CD4-positive, alpha-beta T cell treated with Interleukin-2 at 100 ng/mL for 4 hours (primary cell): ENCODE data around the gene TMEM204.

Experiments used
- DNase-seq: peaks from one replicate; pipeline ENCODE4 v3.0.0-alpha.2; 2020; ENCODE audit warnings: low spot score

The TMEM204 gene

DNA sequence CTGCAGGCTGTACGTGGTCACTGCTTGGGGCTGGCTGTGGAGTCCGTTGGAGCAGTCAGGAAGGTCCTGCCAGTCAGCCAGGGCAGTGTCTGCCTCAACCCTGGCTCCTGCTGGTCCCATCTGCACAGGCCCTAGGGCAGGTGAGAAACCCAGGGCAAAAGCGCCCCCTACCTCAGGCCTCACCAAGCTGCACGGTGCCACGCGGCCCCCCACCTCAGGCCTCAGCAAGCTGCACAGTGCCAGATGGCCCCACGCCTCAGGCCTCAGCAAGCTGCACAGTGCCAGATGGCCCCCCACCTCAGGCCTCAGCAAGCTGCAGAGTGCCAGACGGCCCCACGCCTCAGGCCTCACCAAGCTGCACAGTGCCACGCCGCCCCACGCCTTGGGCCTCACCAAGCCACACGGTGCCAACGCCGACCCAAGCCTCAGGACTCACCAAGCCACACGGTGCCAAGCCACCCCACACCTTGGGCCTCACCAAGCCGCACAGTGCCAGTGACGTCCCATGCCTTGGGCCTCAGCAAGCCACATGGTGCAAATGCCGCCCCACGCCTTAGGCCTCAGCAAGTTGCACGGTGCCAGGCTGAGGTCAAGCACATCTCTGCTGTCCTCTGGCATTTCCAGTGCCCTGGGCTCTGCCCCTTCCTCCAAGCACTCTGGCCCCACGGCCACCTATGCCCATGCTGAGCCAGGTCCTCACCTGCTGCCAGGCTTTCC, 5.5 kb downstream of the TMEM204 start:
- DNase-seq = peak; percentile 30

DNA sequence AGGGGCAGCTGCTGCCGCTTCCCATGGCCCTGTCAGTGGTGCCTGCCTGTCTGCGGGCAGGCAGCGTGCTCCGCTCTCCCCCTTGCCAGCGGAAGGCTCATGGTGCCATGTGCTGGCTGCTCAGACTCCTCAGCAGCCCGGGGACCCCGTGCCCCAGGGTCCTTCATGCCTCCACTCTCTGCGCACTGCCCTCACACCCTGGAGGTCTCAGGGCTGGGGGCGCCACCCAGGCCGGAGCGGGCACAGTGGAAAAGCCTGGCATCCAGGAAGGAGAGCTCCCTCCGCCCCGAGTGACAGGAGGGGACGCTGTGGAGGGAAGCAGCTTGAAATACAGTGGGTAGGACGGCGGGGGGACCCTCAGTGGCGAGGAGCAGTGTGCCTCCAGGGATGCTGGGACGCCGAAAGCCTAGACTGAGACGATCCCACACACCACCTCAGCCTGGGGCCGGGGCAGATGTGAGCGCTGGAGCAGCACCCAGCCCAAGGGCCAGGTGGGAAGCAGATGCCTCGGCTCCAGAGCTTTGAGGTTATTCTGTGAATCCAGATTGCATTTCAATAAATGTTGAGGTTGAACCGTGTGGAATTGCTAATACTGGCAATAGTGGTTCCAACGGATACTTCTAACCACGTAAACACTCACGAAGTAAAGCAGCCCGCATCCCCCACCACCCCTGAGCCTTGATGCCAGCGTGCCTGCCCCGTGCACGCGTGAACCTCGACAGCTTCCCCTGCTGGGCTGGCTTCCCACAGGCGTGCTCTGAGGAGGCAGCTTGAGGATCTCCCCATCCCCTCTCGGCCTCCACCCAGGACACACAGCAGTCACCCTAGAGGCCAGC, 6.5 kb downstream of the TMEM204 start:
- no peak for DNase-seq

DNA sequence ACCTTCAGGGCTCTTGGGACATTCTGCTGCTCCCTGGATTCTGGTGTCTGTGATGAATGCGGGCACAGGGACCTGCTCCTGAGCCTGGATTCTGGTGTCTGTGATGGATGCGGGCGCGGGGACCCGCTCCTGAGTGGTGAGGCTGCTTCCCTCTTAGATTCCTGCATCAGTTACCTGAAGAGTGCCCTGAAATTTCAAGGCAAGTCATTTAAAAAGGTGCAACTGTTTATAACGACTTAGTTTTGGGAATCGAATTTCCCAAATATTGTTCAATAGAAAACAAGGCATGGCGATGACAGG, 7.0 kb downstream of the TMEM204 start:
- no peak for DNase-seq

DNA sequence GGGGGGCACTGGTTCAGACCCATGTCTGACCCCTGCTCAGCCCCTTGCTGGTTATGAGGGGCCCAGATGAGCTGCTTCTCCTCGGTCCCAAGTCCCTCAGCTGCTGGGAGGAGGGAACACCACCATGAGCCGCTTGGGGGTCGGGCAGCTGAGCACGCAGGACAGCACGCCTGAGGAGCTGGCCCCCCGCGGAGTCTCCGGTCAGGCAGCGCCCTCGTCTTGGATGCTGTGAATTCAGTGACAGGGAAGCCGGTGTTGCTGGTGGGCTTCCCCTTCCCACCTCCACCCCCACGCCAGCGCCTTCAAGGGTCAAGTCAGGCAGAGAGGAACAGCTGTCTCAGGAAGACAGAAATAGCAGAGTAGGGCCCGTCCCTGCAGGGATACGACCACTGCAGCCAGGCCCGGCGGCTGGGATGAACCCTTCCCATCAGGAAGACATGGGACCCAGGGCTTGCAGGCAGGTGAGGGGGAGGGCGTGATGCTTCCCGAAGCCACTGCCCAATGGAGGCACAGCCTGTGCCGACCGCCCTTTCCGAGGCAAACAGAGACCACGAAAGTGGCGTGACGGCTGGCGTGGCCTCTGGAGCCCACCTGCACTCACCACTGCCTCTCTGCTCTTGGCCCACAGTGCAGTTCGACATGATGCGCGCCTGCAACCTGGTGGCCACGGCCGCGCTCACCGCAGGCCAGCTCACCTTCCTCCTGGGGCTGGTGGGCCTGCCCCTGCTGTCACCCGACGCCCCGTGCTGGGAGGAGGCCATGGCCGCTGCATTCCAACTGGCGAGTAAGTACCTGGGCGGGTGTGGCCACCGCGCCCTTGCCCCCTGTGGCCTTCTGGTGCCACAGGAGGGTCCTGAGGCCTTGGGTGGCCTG, 8.1 kb downstream of the TMEM204 start:
- no peak for DNase-seq

DNA sequence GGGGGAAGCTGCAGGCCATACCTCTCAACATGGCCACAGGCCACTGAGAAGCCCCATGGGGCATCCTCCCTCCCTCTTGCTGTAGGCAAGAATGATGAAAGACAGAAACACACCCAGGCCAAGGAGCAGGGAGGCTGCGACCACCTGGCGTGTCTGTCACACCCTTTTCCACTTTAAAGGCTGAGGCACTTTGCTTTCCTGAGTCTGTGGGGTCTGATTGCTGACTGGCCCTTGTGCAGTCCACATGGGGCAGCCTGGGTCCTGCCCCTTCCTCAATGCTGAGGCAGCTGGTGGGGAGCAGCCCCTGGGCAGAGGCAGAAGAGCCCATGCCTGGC, 8.7 kb downstream of the TMEM204 start:
- DNase-seq = no peak

DNA sequence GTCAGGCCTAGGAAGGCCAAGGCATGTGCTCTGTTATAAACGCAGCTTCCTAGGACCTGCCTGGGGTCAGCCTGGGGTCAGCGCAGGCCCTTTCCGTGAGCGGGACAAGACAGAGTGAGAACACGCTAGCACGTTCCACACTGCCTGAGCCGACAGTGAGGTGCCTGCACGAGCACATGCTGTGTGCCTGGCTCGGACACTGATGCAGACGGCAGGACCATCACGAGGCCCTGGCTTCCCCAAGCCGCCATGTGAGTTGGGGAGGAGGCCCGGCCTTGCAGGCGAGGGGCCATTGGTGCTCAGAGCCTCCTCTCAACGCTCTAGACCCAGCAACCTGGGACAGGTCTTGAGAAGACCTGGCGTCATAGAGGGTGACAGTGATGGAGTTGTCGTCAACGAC, 9.1 kb downstream of the TMEM204 start:
- no peak for DNase-seq

DNA sequence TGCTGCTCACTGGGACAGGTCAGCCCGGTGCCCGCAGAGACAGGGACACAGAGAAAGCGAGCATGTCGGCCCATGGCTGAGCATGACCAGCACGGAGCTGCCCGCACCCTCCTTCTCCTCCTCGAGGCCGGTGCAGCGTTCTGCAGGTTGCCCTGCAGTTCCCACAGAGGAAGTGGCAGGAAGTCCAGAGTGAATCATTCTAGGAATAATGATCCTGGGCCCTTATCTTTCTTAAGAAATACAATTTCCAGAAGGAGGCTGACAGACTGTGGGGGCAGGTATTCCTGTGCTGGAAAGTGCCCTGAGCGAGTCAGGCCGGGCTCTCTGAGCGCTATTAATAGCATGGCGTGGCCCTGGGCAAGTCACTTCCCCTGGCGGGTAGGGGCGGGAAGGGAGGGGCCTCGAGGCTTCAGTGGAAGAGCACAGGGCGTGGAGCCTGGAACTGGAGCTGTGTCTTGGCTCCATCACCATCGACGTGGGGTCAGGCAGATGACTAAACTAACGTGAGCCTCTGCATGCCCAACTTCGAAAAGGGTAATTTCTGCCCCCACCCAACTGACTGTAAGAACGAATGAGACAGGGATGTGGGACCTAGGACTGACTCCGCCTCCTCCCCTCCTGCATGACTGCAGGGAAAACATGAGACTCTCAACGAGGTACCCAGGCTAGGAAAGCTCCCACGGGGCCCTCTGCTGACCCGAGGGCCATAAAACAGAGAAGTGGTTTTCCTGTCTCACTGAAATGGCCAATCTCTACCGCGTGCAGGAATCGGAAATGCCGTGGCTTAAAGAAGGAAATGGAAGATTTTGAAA, 9.8 kb downstream of the TMEM204 start:
- peak; percentile 58 for DNase-seq

DNA sequence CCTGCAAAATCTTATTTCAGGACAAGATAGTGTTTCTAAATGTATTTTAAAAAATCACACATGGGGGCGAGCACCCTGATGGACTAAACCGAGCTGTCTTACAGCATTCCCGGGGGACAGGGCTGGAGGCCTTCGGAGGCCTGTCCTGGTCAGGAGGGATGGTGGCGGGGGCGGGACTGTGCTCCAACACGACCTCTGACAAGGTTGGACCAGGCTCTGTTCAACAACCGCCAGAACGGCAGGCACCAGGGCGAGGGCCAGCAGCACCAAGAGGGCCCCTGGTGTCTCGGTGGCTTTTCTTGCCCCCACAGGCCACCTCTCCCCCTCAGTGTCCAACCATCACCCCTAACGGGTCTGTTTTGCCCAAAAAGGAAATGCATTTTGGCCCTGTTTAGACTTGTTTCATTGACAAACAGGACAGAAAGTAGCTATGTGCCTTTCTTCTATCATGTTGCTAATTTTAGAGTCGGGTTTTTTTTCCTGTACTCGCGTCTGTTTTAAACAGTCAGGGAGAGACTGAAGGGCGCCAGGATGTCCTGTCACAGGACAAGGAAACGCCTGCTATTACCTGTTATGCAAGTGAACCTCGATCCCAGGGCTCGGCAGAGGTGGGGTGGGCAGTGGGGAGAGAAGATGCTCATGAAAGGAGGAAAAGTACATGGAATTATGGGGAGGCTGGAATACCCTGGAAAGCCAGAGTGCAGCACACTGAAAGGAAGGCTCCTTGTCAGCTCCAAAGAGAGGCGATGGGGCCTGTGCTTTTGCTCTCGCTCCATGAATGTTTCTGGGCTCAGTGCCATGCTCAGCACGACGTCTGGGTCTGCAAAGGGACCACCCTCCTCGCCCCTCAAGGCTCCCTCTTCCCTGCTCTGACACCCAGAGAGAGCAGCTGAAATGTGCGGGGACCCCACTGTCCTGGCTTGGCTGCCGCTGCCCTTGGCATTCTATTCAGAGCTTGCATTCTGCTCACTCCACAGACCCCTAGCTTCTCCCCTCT, 11.9 kb downstream of the TMEM204 start:
- no peak for DNase-seq

DNA sequence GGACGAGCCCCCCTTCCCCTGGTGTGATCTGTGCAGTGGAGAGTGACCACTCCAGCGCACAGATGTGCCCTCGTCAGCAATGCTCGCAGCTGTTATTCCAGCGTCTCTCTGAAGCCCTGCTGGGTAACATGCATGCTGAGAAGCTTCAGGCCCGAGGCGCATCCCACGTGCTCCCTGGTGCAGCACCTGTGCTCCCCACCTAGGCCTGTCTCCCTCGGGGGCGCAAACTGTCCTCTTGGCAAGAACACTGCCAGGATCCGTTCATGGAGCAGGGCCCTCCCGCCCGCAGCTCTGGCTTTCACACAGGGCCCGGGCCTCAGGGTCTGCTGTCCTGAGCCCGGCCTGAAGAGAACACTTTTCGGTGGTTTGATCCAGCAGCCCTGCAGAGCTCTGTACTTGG, 13.0 kb downstream of the TMEM204 start:
- DNase-seq = no peak

DNA sequence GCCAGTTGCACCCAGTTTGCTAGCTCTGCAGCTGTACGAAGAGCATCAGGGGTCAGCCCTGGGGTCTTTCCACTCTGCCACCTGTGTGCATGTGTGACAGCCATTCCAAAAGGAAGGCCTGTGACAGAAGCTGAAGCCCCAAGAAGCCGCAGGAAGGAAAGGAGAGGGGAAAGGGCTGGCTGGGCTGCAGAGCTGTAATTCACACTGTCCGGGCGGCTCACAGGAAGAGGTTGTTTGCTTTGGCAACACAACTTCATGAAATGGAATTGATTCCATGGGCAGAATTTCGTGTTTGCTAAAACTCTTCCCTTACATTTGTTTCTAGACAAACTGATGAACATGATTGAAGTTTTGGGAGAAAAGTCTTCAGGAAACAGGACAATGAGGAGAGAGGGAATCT, 14.8 kb downstream of the TMEM204 start:
- DNase-seq = no peak

DNA sequence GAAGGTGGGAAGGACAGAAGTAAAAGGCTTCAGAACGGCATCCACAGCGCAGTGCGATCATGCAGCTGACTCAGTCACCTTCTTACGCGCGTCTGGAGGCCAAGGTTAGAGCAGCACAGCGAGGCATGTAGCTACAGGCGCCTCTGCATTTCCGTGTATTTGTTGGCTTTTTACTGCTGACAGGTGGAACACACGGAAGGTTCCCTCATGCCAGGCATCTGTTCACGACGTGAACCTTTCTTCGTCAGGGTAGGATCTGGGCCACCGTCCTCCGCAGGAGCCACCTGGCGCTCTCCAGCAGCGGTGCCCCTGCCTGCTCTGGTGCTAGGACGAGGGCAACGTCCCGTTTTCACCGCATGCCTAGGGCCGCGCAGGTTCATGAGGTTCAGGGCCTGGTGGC, 15.3 kb downstream of the TMEM204 start:
- DNase-seq = no peak

DNA sequence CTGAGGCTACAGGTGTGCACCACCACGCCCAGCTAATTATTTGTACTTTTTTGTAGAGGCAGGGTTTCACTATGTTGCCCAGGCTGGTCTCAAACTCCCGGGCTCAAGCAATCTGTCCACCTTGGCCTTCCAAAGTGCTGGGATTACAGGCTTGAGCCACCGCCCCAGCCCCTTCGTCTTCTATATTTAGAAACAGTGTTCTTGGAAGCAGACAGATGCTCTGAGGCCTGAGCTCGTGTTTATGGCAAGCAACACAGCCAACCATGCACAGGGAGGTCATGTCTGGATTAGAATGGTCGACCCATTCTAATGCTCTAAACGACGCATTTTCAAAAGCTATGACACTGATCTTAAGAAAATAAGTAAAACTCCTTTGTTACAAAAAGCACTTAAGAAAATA, 16.6 kb downstream of the TMEM204 start:
- DNase-seq = no peak

DNA sequence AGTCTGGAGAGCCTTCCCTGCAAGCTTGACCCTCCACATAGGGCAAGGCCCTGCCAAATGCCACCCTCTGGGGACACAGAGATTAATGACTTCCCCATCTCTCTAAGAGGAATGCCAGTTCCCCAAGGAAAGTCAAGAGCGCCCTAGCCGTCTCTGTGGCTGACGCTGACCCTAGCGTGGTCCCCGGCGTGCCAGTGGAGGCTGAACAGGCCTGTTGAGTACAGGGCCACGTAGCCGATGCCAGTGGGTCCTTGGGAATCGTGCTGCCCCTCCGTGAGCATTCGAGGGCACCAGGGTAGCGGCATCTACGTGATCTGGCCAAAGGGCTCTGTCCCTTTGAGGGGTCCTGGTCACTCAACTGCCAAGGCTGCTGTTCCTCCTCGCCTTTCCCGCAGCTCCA, 17.2 kb downstream of the TMEM204 start:
- no peak for DNase-seq

DNA sequence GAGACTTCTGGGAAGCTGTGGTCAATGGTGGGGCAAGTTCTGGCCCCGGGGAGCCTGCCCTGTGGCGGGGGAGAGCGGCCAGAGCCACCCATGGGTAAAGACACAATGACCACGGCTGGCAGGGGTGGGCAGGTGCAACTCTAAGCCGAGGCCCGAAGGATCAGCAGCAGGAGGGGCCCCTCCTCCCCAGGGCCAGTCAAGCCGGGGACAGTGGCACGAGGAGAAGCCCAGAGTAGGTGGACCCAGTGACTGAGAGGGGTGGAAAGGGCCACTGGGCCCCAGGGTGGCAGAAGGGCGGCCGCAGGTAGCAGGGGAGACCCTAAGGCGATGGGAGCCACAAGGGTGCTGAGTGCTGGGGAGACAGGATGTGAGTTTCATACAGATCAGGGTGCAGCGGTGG, 17.7 kb downstream of the TMEM204 start:
- DNase-seq = no peak

DNA sequence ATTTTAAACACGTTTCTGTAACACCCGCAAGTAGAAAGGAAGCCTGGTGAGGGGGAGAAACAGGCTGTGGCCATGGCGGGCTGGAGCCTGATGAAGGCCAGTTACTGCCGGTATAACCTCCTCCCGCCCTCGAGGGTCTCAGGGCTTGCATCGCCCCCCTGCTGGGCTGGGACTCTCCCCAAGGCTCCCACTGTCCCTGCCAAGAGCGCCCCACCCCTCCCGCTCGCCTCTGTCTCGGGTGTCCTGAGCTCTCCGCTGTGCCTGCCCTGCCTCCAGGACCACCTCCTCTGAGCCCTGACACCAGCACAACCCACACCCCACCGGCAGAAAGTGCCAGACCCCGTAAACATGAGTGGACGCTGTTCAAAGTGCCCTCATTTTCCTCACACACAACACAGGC, 18.7 kb downstream of the TMEM204 start:
- no peak for DNase-seq

DNA sequence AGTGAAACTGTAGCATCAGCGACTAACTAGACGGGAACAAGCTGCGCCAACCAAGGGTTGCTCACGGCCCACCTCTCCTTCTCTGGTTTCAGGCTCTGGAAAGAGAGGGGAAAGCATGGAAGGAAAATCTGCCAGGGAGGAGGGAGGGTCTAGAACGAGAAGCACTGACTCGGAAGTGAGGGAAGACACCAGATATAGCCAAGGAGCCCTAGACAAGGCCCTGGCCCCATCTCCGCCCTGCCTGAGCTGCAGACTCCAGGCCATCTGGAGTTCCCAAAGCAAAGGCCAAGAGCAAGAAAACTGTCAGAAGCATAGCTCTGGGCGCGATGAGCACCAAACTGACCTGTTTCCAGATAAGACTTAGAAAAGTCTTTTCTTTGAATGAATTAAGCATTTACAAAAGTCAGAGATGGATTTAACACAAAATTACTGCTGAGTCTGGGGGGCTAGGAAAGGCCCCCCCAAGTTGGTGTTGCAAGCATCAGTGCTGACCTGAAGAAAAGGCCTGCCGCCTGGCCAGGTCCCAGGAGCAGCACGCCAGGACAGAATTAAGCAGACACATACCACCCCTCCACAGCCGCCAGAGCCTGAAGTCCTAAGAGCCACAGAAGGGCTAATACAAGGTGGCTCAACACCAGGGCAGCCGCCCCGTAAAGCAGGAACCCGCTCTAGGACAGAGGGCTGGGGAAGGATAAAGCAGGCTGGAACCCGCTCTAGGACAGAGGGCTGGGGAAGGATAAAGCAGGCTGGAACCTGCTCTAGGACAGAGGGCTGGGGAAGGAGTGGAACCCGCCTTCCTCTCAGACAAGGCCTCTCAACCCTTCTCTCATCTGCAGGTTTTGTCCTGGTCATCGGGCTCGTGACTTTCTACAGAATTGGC, 20.7 kb downstream of the TMEM204 start:
- DNase-seq = no peak

DNA sequence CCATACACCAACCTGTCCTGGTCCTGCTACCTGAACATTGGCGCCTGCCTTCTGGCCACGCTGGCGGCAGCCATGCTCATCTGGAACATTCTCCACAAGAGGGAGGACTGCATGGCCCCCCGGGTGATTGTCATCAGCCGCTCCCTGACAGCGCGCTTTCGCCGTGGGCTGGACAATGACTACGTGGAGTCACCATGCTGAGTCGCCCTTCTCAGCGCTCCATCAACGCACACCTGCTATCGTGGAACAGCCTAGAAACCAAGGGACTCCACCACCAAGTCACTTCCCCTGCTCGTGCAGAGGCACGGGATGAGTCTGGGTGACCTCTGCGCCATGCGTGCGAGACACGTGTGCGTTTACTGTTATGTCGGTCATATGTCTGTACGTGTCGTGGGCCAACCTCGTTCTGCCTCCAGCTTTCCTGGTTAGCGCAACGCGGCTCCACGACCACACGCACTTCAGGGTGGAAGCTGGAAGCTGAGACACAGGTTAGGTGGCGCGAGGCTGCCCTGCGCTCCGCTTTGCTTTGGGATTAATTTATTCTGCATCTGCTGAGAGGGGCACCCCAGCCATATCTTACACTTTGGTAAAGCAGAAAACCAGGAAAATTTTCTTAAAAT, 21.5 kb downstream of the TMEM204 start:
- no peak for DNase-seq

DNA sequence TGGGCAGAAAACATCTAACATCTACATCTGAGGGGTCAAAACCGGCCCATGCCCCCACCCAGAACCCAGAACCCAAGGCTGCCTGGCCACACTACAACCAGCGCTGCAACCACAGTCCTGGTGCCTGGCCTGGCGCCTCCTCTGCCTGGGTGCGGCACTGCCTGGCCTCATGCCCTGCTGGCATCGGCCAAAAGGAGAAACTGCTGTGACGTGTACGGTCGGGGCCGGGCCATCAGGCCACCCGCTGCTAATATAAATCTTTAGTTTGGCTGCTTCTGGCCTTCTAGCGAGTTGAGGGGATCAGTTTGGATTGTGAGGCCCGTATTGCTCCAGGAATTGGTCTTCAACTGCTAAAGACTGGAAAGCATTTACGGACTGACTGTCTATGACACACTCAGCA, 22.8 kb downstream of the TMEM204 start:
- DNase-seq = no peak

DNA sequence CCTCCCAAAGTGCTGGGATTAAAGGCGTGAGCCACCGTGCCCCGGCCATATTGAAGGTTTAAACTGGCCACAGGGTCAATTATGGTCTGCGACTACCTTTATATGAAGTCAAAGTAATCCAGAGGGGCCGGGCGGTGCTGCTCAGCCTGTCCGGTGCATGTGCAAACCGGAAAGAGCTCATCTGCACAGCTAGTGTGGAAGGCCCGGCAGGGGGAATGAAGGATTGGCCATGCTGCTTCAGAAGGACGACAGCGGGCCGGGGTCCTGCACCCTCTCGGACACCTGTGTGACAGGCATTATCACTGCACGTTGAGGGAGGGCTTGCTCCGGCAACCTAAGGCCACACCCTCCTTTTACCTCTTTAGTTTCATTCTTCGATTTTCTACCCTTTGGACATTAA, 23.6 kb downstream of the TMEM204 start:
- no peak for DNase-seq
